Left kidney (tissue), 8 donors: ENCODE measurements around the gene CAPN3. TPM values are rescaled to one million over a fixed set of nuclear protein-coding genes. Genes with fewer than 3 reads are reported as not detected.
"Not testable (repeated sequence)": the region's sequence is repeated elsewhere in the genome, so short reads cannot be mapped to it uniquely, and the experiment has no call there.

Experiments used
- DNase-seq: peaks from one replicate; pipeline ENCODE4 v3.0.0-alpha.2; 2013
- long read RNA-seq, 8 donors: transcript quantifications; one replicate each; lab custom pipeline, GENCODE V29; 2026
- polyA plus RNA-seq: library from polyadenylated mRNA; unstranded; fragments of 120-200 nt; gene quantifications from one replicate; pipeline ENCODE4 v1.2.1, GENCODE V29; 2013; ENCODE audit not compliant: insufficient read length

Gene CAPN3
- 37.5 TPM for polyA plus RNA-seq
- long read RNA-seq, donor 1, partial matches to known transcripts: 24 of 28 reads
- long read RNA-seq, donor 1, other reads (novel, unspliced or antisense): 0 of 28 reads
- long read RNA-seq, donor 2, partial matches to known transcripts: 0 of 1 reads
- long read RNA-seq, donor 2, other reads (novel, unspliced or antisense): 0 of 1 reads
- long read RNA-seq, donor 3, partial matches to known transcripts: 0 of 3 reads
- long read RNA-seq, donor 3, other reads (novel, unspliced or antisense): 0 of 3 reads
- long read RNA-seq, donor 4, partial matches to known transcripts: 0 of 1 reads
- long read RNA-seq, donor 4, other reads (novel, unspliced or antisense): 0 of 1 reads
- long read RNA-seq, donor 5, transcript CAPN3-202 (9 exons, 1,271 nt): major isoform, 7 of 8 reads
- long read RNA-seq, donor 5, partial matches to known transcripts: 0 of 8 reads
- long read RNA-seq, donor 5, other reads (novel, unspliced or antisense): 0 of 8 reads
- long read RNA-seq, donor 6, transcript CAPN3-202 (9 exons, 1,271 nt): major isoform, 6 of 6 reads
- long read RNA-seq, donor 6, partial matches to known transcripts: 0 of 6 reads
- long read RNA-seq, donor 6, other reads (novel, unspliced or antisense): 0 of 6 reads
- long read RNA-seq, donor 7, partial matches to known transcripts: 0 of 3 reads
- long read RNA-seq, donor 7, other reads (novel, unspliced or antisense): 0 of 3 reads
- long read RNA-seq, donor 8: 0 reads

GRCh38 chr15:42359249-42359648 lies at the start of gene CAPN3:
CAPN3 (plus strand) TSS chr15:42359501; CDS start chr15:42359806, 305 bp downstream.
- DNase-seq: no peak

GRCh38 chr15:42313463-42313862 lies 45.8 kb upstream of the CAPN3 start:
- DNase-seq: no peak

- no peak for DNase-seq
Observed at GRCh38 chr15:42314818-42315217, 44.5 kb upstream of the CAPN3 start.

GRCh38 chr15:42315521-42315920 lies 43.8 kb upstream of the CAPN3 start:
- no peak for DNase-seq

- DNase-seq: not testable (repeated sequence)
Observed at GRCh38 chr15:42316282-42316805, 43.0 kb upstream of the CAPN3 start.

- DNase-seq: no peak
Observed at GRCh38 chr15:42319206-42319605, 40.1 kb upstream of the CAPN3 start.

GRCh38 chr15:42324308-42324707 lies 35.0 kb upstream of the CAPN3 start:
- no peak for DNase-seq

- DNase-seq: no peak
Observed at GRCh38 chr15:42329161-42329560, 30.1 kb upstream of the CAPN3 start.

GRCh38 chr15:42329992-42330391 lies 29.3 kb upstream of the CAPN3 start:
- no peak for DNase-seq

- DNase-seq: no peak
Observed at GRCh38 chr15:42331235-42331634, 28.1 kb upstream of the CAPN3 start.

- DNase-seq: no peak
Observed at GRCh38 chr15:42332331-42332730, 27.0 kb upstream of the CAPN3 start.

GRCh38 chr15:42335074-42335473 lies 24.2 kb upstream of the CAPN3 start:
- DNase-seq: no peak

GRCh38 chr15:42336650-42337049 lies 22.7 kb upstream of the CAPN3 start:
- not testable (repeated sequence) for DNase-seq

- DNase-seq: not testable (repeated sequence)
Observed at GRCh38 chr15:42337104-42337503, 22.2 kb upstream of the CAPN3 start.

- no peak for DNase-seq
Observed at GRCh38 chr15:42338500-42338899, 20.8 kb upstream of the CAPN3 start.

GRCh38 chr15:42343596-42344232 lies 15.6 kb upstream of the CAPN3 start:
- DNase-seq: no peak

- no peak for DNase-seq
Observed at GRCh38 chr15:42344763-42345162, 14.5 kb upstream of the CAPN3 start.

- no peak for DNase-seq
Observed at GRCh38 chr15:42345504-42345903, 13.8 kb upstream of the CAPN3 start.

GRCh38 chr15:42348083-42348482 lies 11.2 kb upstream of the CAPN3 start:
- no peak for DNase-seq

- no peak for DNase-seq
Observed at GRCh38 chr15:42349186-42349585, 10.1 kb upstream of the CAPN3 start.

- no peak for DNase-seq
Observed at GRCh38 chr15:42352401-42352800, 6.9 kb upstream of the CAPN3 start.

GRCh38 chr15:42353061-42353460 lies 6.2 kb upstream of the CAPN3 start:
- DNase-seq: no peak

GRCh38 chr15:42354824-42355223 lies 4.5 kb upstream of the CAPN3 start:
- no peak for DNase-seq
